Keratinocyte (primary cell): ENCODE measurements around the gene DGKA.

ENCODE experiments used
- CTCF ChIP-seq, 3 experiments: IDR thresholded peaks in 1 of 3; conservative IDR thresholded peaks in 1 of 3; optimal IDR thresholded peaks in 1 of 3; 2 replicates in 2 of 3; 3 replicates in 1 of 3; pipeline versions ENCODE3 to v1.5.1; 2011; ENCODE audit warnings: low read length in 3 of 3, mild to moderate bottlenecking in 3 of 3, moderate library complexity in 2 of 3, control low read depth in 1 of 3, inconsistent platforms in 1 of 3; ENCODE audit not compliant: insufficient read depth in 2 of 3; ENCODE audit errors: extremely low read depth in 1 of 3
- EZH2 ChIP-seq: IDR thresholded peaks from one replicate; pipeline ENCODE4 v1.6.1; 2012; ENCODE audit warnings: inconsistent platforms, mild to moderate bottlenecking, low read length, moderate library complexity

DNA sequence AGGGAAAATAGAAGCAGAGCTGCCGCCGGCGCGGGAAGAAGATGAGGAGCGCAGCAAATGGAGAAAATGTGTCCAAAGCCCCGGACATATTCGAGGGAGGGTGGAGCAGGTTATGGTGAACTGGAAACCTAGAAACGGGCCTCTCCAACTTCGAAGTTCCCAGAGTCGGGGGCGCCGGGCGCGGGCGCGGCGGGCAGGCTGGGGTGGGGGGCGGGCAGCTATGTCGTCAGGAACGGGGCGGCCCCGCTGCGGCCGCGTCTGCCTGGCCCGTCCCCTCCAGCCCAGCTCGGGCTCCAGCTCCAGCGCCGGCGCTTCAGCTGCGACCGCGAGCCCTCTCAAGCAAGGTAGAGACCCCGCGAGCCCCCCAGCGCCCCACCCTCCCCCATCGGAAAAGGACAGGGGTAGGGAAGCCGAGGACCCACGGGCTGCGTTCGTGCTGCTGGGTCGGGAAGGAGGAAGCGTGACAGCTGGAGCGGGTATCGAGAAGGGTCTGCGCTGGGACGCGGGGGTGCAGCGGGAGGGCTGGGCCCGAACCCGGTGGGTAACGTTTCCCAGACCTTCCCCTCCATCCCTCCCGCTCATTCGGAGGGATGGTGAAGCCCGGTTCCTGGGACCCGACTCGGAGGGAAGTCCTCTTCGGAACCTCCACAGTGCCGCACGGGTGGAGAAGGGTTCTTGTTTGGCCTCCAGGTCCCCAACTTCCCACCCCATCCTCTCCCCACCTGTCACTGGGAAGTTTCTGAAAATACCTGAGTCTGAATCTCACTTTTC is 1.0 kb downstream of the DGKA start:
- TF ChIP-seq CTCF (optimal IDR thresholded peaks at IDR 0.05 in 1 of 3, IDR thresholded peaks at IDR 0.05 in 1 of 3, conservative IDR thresholded peaks at IDR 0.05 in 1 of 3; ENCODE audit: extremely low read depth in 1 of 3, insufficient read depth in 2 of 3, low read length in 3 of 3), result no peak
- no peak for TF ChIP-seq EZH2
